Right atrium auricular region (tissue), 2 donors: Measurements from ENCODE around the gene QPRT. TPM values are rescaled to one million over a fixed set of nuclear protein-coding genes. Genes with fewer than 3 reads are reported as not detected.
"Not testable (repeated sequence)": the region's sequence is repeated elsewhere in the genome, so short reads cannot be mapped to it uniquely, and the experiment has no call there.

Source experiments
- DNase-seq: peaks from one replicate; pipeline ENCODE4 v3.0.0-alpha.2; 2019; ENCODE audit warnings: low spot score
- H3K27ac ChIP-seq, 2 donors: fragments of 200-600 bp; sonication (generic); 1 replicate in 1 of 2; 2 replicates in 1 of 2; pipeline ENCODE4 v1.5.1; 2016 to 2019
- H3K27me3 ChIP-seq, 2 donors: fragments of 200-600 bp; sonication (generic); one replicate each; pipeline versions ENCODE4 v1.5.1 to v1.6.0; 2017 to 2019
- H3K36me3 ChIP-seq: fragments of 200-600 bp; sonication (generic); one replicate; pipeline ENCODE4 v1.5.1; 2016
- H3K4me1 ChIP-seq, 2 donors: fragments of 200-600 bp; sonication (generic); one replicate each; pipeline versions ENCODE4 v1.5.1 to v1.6.0; 2017 to 2019
- H3K4me3 ChIP-seq, 2 donors: fragments of 200-600 bp; sonication (generic); 1 replicate in 1 of 2; 2 replicates in 1 of 2; pipeline ENCODE4 v1.5.1; 2017 to 2019; ENCODE audit warnings: mild to moderate bottlenecking in 1 of 2, moderate library complexity in 1 of 2
- H3K9me3 ChIP-seq, 2 donors: fragments of 200-600 bp; sonication (generic); one replicate each; pipeline ENCODE4 v1.5.1; 2019
- CTCF ChIP-seq, 2 donors: fragments of 200-600 bp; sonication (generic); IDR thresholded peaks; one replicate each; pipeline ENCODE4 v1.5.1; 2019; ENCODE audit warnings: antibody characterized with exemption in 2 of 2
- total RNA-seq, 2 donors: library from RNA; depleted of rRNA; stranded (reverse); fragments of >200 nt; gene quantifications; one replicate each; pipeline ENCODE4 v1.1.0, GENCODE V29; 2016

QPRT gene
- total RNA-seq, 2 donors from 2014 or later: 18.3 to 38.2 TPM

DNA sequence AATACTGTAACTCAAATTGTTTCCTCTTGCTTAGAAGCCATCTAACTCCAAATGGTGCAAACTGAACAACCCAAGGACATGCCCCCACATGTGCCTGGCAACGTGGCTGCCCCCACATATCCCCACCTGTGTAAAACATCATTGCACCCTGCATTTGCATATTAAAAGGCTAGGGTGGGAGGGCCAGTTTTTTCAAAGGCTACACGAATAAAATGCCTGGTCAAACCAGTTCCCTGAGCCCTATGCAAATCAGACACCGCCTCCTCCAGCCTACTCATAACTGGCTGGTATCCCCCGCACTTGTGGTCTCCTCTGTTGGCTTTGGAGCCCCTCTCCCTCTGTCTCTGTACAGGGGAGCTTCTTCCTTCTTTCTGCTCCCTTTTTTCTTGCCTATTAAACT lies 40.1 kb downstream of the QPRT start:
- no peak for TF ChIP-seq CTCF (IDR thresholded peaks at IDR 0.05)
- H3K27ac ChIP-seq: no peak overlapping the region

DNA sequence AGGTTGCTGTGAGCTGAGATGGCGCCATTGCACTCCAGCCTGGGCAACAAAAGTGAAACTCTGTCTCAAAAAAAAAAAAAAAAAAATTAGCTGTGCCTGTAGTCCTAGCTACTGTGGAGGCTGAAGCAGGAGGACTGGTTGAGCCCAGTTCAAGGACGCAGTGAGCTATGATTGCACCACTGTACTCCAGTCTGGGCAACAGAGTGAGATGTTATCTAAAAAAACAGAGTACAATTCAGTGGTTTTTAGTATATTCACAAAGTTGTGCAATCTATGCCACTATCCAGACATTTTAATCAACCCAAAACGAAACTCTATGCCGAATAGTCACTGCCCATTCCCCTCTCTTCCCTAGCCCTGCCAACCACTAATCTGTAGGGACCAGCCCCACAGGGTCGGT lies 41.7 kb downstream of the QPRT start:
- H3K36me3 ChIP-seq: no peaks in the 10 kb centered on the region
- TF ChIP-seq CTCF (IDR thresholded peaks at IDR 0.05): no peak
- no peaks in the 10 kb centered on the region for H3K27me3 ChIP-seq
- no peaks in the 10 kb centered on the region for H3K9me3 ChIP-seq
- H3K4me3 ChIP-seq: no peak overlapping the region
- H3K27ac ChIP-seq: no peak overlapping the region
- no peak for DNase-seq
- no peaks in the 10 kb centered on the region for H3K4me1 ChIP-seq

More for the DNA sequence above, 40.1 kb downstream of the QPRT start:
- H3K27me3 ChIP-seq: no peaks in the 10 kb centered on the region
- DNase-seq: no peak
- no peaks in the 10 kb centered on the region for H3K4me1 ChIP-seq
- H3K4me3 ChIP-seq: no peak overlapping the region
- no peaks in the 10 kb centered on the region for H3K36me3 ChIP-seq
- no peaks in the 10 kb centered on the region for H3K9me3 ChIP-seq

- not testable (repeated sequence) for H3K4me3 ChIP-seq, H3K4me1 ChIP-seq, H3K27me3 ChIP-seq, H3K9me3 ChIP-seq, H3K36me3 ChIP-seq, H3K27ac ChIP-seq
- peak; percentile 83 for DNase-seq
- peak; percentile 45 to 69 for TF ChIP-seq CTCF (IDR thresholded peaks at IDR 0.05)
These were observed 42.3 kb downstream of the QPRT start for GRCh38 chr16:29721167-29721879.

DNA sequence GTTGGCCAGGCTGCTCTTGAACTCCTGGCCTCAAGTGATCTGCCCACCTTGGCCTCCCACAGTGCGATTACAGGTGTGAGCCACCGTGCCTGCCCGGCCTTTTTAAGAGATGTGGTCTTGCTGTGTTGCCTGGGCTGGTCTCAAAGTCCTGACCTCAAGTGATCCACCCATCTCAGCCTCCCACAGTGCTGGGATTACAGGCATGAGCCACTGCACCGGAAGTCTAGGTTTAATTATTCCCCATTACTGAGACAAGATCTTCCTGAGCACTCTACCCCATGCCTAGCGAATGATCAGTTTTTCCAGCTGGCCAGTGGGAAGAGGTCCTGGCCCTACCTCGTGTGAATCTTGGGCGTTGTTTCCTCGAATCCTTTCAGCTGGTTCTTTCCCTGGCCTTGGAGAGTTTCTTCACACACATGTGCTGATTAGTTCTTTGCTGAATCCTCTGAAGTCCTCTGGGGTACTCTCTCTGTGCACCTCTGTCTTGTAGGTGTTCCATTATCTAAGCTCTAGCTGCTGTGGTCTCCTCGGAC lies 47.9 kb downstream of the QPRT start:
- no peak overlapping the region for H3K4me3 ChIP-seq
- no peaks in the 10 kb centered on the region for H3K9me3 ChIP-seq
- no peaks in the 10 kb centered on the region for H3K4me1 ChIP-seq
- TF ChIP-seq CTCF (IDR thresholded peaks at IDR 0.05): no peak
- no peaks in the 10 kb centered on the region for H3K36me3 ChIP-seq
- no peaks in the 10 kb centered on the region for H3K27me3 ChIP-seq
- no peak overlapping the region for H3K27ac ChIP-seq
- DNase-seq: no peak

- Histone ChIP-seq H3K9me3 (no peaks in the 10 kb centered on the region), H3K27me3 (no peaks in the 10 kb centered on the region), H3K4me1 (no peaks in the 10 kb centered on the region), H3K36me3 (no peaks in the 10 kb centered on the region), H3K4me3 (no peak overlapping the region), H3K27ac (no peak overlapping the region)
- DNase-seq: no peak
- no peak for TF ChIP-seq CTCF (IDR thresholded peaks at IDR 0.05)
These were observed 48.5 kb downstream of the QPRT start for GRCh38 chr16:29727452-29727851.

- Histone ChIP-seq H3K9me3 (no peaks in the 10 kb centered on the region), H3K36me3 (no peaks in the 10 kb centered on the region), H3K4me1 (no peaks in the 10 kb centered on the region), H3K4me3 (no peak overlapping the region), H3K27ac (no peak overlapping the region), H3K27me3 (no peaks in the 10 kb centered on the region)
- peak; percentile 17 to 66 for TF ChIP-seq CTCF (IDR thresholded peaks at IDR 0.05)
- no peak for DNase-seq
These were observed 50.1 kb downstream of the QPRT start for GRCh38 chr16:29729116-29729521.
